Spleen (tissue), 11 donors: Measurements from ENCODE around the gene TRABD2B. TPM values are rescaled to one million over a fixed set of nuclear protein-coding genes. Genes with fewer than 3 reads are reported as not detected.

Source experiments
- DNase-seq: peaks from one replicate; pipeline ENCODE4 v3.0.0-alpha.2; 2020
- H3K27ac ChIP-seq, 8 donors: fragments of 200-600 bp; sonication (generic) in 7 of 8; 1 replicate in 4 of 8; 2 replicates in 4 of 8; pipeline versions ENCODE4 v1.5.0 to v1.8.0; 2016 to 2021; ENCODE audit warnings: inconsistent platforms in 4 of 8, mild to moderate bottlenecking in 4 of 8, moderate library complexity in 1 of 8
- H3K27me3 ChIP-seq, 7 donors: fragments of 200-600 bp; sonication (generic) in 6 of 7; replicated peaks in 1 of 7; 1 replicate in 4 of 7; 2 replicates in 3 of 7; pipeline versions ENCODE4 v1.5.0 to v1.8.0; 2016 to 2021; ENCODE audit warnings: inconsistent platforms in 3 of 7, mild to moderate bottlenecking in 1 of 7
- H3K36me3 ChIP-seq, 6 donors: fragments of 200-600 bp; sonication (generic) in 5 of 6; 1 replicate in 4 of 6; 2 replicates in 2 of 6; pipeline versions ENCODE4 v1.5.0 to v1.8.0; 2016 to 2021; ENCODE audit warnings: inconsistent platforms in 2 of 6
- H3K4me1 ChIP-seq, 6 donors: fragments of 200-600 bp; sonication (generic) in 5 of 6; 1 replicate in 3 of 6; 2 replicates in 3 of 6; pipeline versions ENCODE4 v1.5.0 to v1.8.0; 2016 to 2021; ENCODE audit warnings: inconsistent platforms in 3 of 6
- H3K4me3 ChIP-seq, 8 donors: fragments of 200-600 bp; sonication (generic) in 7 of 8; 1 replicate in 4 of 8; 2 replicates in 4 of 8; pipeline versions ENCODE4 v1.5.0 to v1.8.0; 2016 to 2021; ENCODE audit warnings: inconsistent platforms in 4 of 8, mild to moderate bottlenecking in 4 of 8, moderate library complexity in 2 of 8
- H3K9me3 ChIP-seq, 8 donors: fragments of 200-600 bp; sonication (generic) in 7 of 8; 1 replicate in 4 of 8; 2 replicates in 4 of 8; pipeline versions ENCODE4 v1.5.0 to v1.8.0; 2016 to 2021; ENCODE audit warnings: inconsistent platforms in 4 of 8
- CTCF ChIP-seq, 11 experiments: fragments of 200-600 bp in 7 of 11; fragments of 450-650 bp in 4 of 11; sonication (generic) in 4 of 11; IDR thresholded peaks in 8 of 11; conservative IDR thresholded peaks in 3 of 11; 1 replicate in 7 of 11; 2 replicates in 4 of 11; pipeline versions ENCODE4 v1.4.0 to v1.8.0; 2016 to 2021; ENCODE audit warnings: antibody characterized with exemption in 11 of 11, inconsistent platforms in 4 of 11, mild to moderate bottlenecking in 1 of 11
- POLR2A ChIP-seq, 3 donors: fragments of 450-650 bp; IDR thresholded peaks; one replicate each; pipeline ENCODE4 v1.5.1; 2017; ENCODE audit warnings: antibody characterized with exemption in 3 of 3, mild to moderate bottlenecking in 1 of 3
- POLR2AphosphoS5 ChIP-seq, 3 donors: sonication (generic); formaldehyde crosslinking; IDR thresholded peaks; one replicate each; pipeline ENCODE4 v1.5.1; 2017; ENCODE audit warnings: antibody characterized with exemption in 3 of 3
- WGBS, 5 donors: extraction: QIAGEN DNeasy Blood & Tissue Kit in 3 of 5; methylation state at CpG; one replicate each; pipeline versions ENCODE4 v1.1.5 to v1.1.7; 2013 to 2018; 5-methylcytosine and 5-hydroxymethylcytosine counted together
- intact Hi-C: fragments of 100-400 bp; cut with DNase I; formaldehyde crosslinking; loops from one replicate; pipeline ENCODE4 v1.15.0; 2023; ENCODE audit warnings: low total_unique reads
- polyA plus RNA-seq, 3 donors: library from polyadenylated mRNA; stranded (reverse); fragments of 200-250 nt; gene quantifications; one replicate each; pipeline ENCODE4 v1.2.1, GENCODE V29; 2013
- total RNA-seq, 7 donors: library from RNA; depleted of rRNA in 3 of 7; stranded (reverse); fragments of >200 nt in 3 of 7; fragmentation: NEBNext Ultra II Directional in 4 of 7; extraction: Animal tissue kit (Norgen Biotek cat#: 25700) in 4 of 7; gene quantifications; one replicate each; pipeline versions ENCODE4 v1.1.0 to v1.2.1, GENCODE V29; 2016 to 2021
- donor health status: healthy with polysubstance abuse.
- donor health status: DM: no; HTN: no; CAD: no; lungs with moderate emphysema.
- donor health status: DM: no; HTN: no; CAD: no.
- donor health status: Bipolar disorder and iron deficiency.
- donor health status: healthy.
- donor health status: DM: no; HTN: no; CAD: no.
- donor health status: DM: yes; HTN: yes; CAD: no.

TRABD2B gene
- total and polyA plus RNA-seq, 10 donors, result 0.11 to 3.5 (median 0.64) TPM

GRCh38 chr1:47771751-47772150, 225.4 kb downstream of the TRABD2B start:
- 47 to 64% (median 56%) methylated on average over 6 to 13 of the region's 13 CpGs for WGBS, 5 donors
- H3K27ac ChIP-seq, result no peak overlapping the region
- no peaks in the 10 kb centered on the region for H3K9me3 ChIP-seq
- intact Hi-C loops, result no loop called here
- H3K4me3 ChIP-seq, result no peak overlapping the region
- peaks cover 0 to 23% (median 0%) of the 10 kb centered on the region in 7 donors for H3K27me3 ChIP-seq
- no peaks in the 10 kb centered on the region for H3K36me3 ChIP-seq
- H3K4me1 ChIP-seq, result no peaks in the 10 kb centered on the region
- no peak for DNase-seq
- TF ChIP-seq POLR2A (IDR thresholded peaks at IDR 0.05), result no peak
- no peak for TF ChIP-seq CTCF (IDR thresholded peaks at IDR 0.05 in 8 of 11, conservative IDR thresholded peaks at IDR 0.05 in 3 of 11)
- TF ChIP-seq POLR2AphosphoS5 (IDR thresholded peaks at IDR 0.05), result no peak

- H3K36me3 ChIP-seq, result no peaks in the 10 kb centered on the region
- no peak overlapping the region for H3K4me3 ChIP-seq
- TF ChIP-seq POLR2AphosphoS5 (IDR thresholded peaks at IDR 0.05) (no peak), POLR2A (IDR thresholded peaks at IDR 0.05) (no peak), CTCF (IDR thresholded peaks at IDR 0.05 in 8 of 11, conservative IDR thresholded peaks at IDR 0.05 in 3 of 11) (no peak)
- no peak overlapping the region for H3K27ac ChIP-seq
- no peaks in the 10 kb centered on the region for H3K4me1 ChIP-seq
- no peaks in the 10 kb centered on the region for H3K9me3 ChIP-seq
- WGBS, 5 donors, result 80 to 89% (median 87%) methylated on average over 2 to 4 of the region's 4 CpGs
- peaks cover 0 to 20% (median 0%) of the 10 kb centered on the region in 7 donors for H3K27me3 ChIP-seq
- DNase-seq, result no peak
- intact Hi-C loops, result no loop called here
These were observed 227.2 kb downstream of the TRABD2B start for GRCh38 chr1:47769983-47770382.

- Histone ChIP-seq H3K36me3 (no peaks in the 10 kb centered on the region), H3K4me3 (no peak overlapping the region), H3K4me1 (no peaks in the 10 kb centered on the region), H3K27me3 (peaks cover 0 to 16% (median 0%) of the 10 kb centered on the region in 7 donors), H3K27ac (no peak overlapping the region), H3K9me3 (no peaks in the 10 kb centered on the region)
- intact Hi-C loops, result no loop called here
- TF ChIP-seq POLR2A (IDR thresholded peaks at IDR 0.05) (no peak), CTCF (IDR thresholded peaks at IDR 0.05 in 8 of 11, conservative IDR thresholded peaks at IDR 0.05 in 3 of 11) (no peak), POLR2AphosphoS5 (IDR thresholded peaks at IDR 0.05) (no peak)
- WGBS, 5 donors, result 81 to 89% (median 83%) methylated on average over 3 of the region's 3 CpGs
- DNase-seq, result no peak
These were observed 227.9 kb downstream of the TRABD2B start for GRCh38 chr1:47769295-47769694.

GRCh38 chr1:47767741-47768100, 229.5 kb downstream of the TRABD2B start:
- TF ChIP-seq POLR2A (IDR thresholded peaks at IDR 0.05) (no peak), POLR2AphosphoS5 (IDR thresholded peaks at IDR 0.05) (no peak), CTCF (IDR thresholded peaks at IDR 0.05 in 8 of 11, conservative IDR thresholded peaks at IDR 0.05 in 3 of 11) (no peak)
- no peak overlapping the region for H3K27ac ChIP-seq
- intact Hi-C loops, result no loop called here
- no peaks in the 10 kb centered on the region for H3K36me3 ChIP-seq
- no peaks in the 10 kb centered on the region for H3K9me3 ChIP-seq
- H3K27me3 ChIP-seq, result peaks cover 0 to 24% (median 0%) of the 10 kb centered on the region in 7 donors
- 63 to 91% (median 81%) methylated on average over 9 to 11 of the region's 11 CpGs for WGBS, 5 donors
- H3K4me3 ChIP-seq, result no peak overlapping the region
- no peaks in the 10 kb centered on the region for H3K4me1 ChIP-seq
- no peak for DNase-seq
